Measurements from ENCODE around the gene IKZF1.

- TF ChIP-seq, protein P1, sequence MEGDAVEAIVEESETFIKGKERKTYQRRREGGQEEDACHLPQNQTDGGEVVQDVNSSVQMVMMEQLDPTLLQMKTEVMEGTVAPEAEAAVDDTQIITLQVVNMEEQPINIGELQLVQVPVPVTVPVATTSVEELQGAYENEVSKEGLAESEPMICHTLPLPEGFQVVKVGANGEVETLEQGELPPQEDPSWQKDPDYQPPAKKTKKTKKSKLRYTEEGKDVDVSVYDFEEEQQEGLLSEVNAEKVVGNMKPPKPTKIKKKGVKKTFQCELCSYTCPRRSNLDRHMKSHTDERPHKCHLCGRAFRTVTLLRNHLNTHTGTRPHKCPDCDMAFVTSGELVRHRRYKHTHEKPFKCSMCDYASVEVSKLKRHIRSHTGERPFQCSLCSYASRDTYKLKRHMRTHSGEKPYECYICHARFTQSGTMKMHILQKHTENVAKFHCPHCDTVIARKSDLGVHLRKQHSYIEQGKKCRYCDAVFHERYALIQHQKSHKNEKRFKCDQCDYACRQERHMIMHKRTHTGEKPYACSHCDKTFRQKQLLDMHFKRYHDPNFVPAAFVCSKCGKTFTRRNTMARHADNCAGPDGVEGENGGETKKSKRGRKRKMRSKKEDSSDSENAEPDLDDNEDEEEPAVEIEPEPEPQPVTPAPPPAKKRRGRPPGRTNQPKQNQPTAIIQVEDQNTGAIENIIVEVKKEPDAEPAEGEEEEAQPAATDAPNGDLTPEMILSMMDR (IDR thresholded peaks at IDR 0.05; ENCODE audit: low read length), result no peak
- TF ChIP-seq EZH2 (optimal IDR thresholded peaks at IDR 0.05; ENCODE audit: low read depth, low read length) (no peak), EZH2phosphoT487 (IDR thresholded peaks at IDR 0.05; ENCODE audit: low read length) (no peak)
Measured at GRCh38 chr7:50287129-50287528, 17.4 kb upstream of the IKZF1 start.

Measured in MM.1S (cell line).